GM19324 (cell line): ENCODE data around the gene COX6B1.
"Not testable (repeated sequence)": the region's sequence is repeated elsewhere in the genome, so short reads cannot be mapped to it uniquely, and the experiment has no call there.

Experiments
- ATAC-seq: cut with Tn5 transposase; IDR thresholded peaks from one replicate; pipeline ENCODE4 v1.9.1; 2021; ENCODE audit warnings: mild to moderate bottlenecking, moderate library complexity; ENCODE audit not compliant: unreplicated experiment, low FRiP score

COX6B1 gene

DNA sequence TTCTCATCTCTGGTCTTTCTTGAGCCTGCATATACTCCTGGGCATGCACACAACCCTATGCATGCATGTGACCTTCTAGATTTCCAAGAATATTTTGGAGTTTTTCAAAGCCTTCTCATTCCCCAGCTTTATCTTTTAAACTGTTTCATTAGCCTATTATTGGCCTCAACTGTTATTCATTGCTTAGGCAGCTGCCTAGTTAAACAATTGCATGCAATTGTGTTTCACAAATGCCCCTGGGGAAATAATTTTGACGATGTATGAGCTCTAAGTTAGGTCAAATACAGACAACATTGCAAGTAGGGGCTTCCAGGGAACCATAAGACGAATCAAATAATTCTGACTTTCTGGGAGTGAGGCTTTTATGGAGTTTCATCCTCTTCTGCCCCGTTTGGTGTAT is 15.9 kb downstream of the COX6B1 start:
- ATAC-seq = no peak

DNA sequence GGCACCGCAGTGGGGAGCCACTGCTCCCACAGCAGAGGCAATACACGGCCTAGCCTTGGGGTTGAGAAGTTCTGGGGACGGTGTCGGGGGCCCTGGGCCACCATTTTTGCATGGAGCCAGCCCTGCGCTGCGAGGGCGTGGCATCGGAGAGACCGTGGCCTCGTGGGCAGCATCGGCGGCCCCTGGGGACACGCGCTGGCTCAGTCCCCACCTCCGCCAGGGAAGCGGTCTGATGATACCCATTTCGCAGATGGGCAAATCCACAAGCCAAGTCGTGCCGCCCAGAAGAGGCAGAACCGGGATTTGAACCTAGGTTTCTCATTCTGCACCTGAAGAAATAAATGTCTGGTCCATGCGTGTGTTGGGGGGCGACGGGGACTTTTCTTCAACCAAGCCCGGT is 17.0 kb downstream of the COX6B1 start:
- ATAC-seq = no peak

DNA sequence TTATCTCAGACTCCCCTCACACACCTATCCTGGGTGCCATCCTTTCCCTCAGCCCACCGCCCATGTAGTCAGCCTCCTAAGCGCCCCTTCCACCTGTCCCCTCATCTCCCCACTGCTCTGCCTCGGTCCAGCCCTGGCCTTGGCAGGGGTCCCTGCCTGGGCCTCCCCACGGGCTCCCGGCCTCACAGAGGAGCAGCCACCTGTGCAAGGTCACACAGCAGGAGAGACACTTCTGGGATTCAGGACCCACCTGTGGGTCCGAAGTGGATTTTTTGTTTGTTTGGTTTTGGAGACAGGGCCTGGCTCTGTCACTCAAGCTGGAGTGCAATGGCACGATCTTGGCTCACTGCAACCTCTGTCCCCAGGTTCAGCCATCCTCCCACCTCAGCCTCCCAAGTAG is 17.5 kb downstream of the COX6B1 start:
- no peak for ATAC-seq

DNA sequence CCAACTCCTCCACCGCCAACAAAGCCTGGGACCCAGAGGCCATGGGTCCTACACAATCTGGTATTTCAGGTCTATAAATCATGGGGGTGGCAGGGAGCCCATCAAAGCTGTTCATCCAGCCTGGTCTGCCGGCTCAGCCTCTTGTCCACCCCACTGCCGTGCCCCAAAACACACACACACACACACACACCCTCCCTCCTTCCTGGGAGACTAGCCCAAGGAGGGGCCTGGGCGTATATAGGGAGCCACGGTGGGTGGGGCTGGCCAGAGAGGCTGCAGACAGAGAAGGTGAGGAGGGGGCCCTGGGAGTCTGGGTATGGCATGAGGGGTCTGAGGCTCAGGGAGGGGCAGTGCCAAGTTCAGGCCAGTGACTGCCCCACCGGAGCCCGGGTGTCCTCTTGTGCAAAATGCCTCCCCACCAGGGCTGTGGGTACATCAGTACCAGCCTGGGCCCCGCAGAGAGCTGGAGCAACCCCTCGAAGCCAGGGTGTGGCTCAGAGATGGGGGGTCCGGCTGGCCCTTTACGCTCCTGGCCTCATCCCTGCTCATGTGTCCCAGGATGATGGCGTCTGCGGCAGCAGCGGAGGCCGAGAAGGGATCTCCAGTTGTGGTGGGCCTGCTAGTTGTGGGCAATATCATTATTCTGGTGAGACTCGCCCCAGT is 18.3 kb downstream of the COX6B1 start, which contains the start of gene UPK1A:
Gene UPK1A, plus strand, starts transcription at position 267 of the 663 bp plus-strand sequence. Its CDS starts 296 bp downstream, at position 563.
- ATAC-seq = no peak

DNA sequence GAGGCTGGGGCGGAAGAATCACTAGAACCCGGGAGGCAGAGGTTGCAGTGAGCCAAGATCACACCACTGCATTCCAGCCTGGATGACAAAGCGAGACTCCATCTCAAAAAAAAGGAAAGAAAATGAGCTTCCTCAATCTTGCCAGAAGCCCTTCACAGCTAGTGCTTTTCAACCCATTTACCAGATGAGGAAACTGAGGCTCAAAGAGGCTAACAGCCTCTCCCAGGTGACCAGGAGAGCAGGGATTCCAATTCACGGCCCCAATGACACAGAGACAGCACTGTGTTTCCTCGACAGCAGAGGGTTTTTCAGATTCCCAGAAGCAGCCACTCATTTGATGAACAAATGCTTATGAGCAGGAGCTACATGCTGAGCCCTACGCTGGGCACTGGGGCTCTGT is 21.4 kb downstream of the COX6B1 start:
- ATAC-seq = no peak

DNA sequence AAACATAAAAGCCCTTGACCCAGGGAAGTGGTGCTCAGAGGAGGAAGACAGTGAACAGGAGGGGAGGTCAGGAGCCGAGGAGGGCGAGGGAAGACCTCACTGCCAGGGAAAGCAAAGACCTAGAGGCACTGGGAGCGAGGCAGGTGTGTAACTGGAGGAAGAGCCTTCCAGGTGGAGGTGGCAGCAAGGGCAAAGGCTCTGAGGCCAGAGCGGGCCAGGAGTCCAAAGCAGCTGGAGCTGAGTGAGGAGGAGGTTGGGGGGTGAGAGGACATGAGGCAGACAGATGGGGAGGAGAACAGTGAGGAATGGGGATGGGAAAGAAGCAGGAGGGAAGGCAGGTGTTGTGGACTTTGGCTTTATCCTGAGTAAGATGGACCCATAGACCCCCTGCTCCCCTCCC is 21.9 kb downstream of the COX6B1 start:
- no peak for ATAC-seq

DNA sequence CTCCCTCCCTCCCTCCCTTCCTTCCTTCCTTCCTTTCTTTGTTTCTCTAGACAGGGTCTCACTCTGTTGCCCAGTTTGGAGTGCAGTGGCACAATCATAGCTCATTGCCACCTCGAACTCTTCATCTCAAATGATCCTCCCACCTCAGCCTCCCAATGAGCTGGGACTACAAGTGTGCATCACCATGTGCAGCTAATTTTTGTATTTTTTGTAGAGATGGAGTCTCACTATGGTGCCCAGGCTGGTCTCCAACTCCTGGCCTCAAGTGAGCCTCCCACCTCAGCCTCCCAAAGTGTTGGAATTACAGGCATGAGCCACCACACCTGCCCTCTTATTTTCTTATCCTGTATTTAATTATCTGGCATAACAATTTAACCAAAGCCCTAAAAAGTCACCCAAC is 22.6 kb downstream of the COX6B1 start:
- ATAC-seq = no peak

DNA sequence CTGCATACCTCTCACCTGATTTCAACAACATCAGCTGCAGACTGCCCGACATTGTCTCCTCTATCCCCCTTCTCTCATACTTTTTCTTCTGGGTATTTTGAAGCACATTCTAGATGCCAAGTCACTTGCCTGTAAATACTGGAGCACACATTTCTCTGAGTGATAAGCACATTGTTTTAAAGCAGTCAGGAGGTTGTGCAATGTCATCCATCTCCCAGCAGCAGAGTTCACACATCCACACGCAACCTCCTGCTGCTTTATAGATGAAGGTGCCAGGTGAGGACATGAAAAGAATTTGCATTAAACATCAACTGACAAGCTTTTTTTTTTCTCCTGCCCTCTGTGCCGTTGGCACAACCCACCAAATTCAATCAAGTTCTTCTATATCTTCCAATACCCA is 23.7 kb downstream of the COX6B1 start:
- no peak for ATAC-seq

DNA sequence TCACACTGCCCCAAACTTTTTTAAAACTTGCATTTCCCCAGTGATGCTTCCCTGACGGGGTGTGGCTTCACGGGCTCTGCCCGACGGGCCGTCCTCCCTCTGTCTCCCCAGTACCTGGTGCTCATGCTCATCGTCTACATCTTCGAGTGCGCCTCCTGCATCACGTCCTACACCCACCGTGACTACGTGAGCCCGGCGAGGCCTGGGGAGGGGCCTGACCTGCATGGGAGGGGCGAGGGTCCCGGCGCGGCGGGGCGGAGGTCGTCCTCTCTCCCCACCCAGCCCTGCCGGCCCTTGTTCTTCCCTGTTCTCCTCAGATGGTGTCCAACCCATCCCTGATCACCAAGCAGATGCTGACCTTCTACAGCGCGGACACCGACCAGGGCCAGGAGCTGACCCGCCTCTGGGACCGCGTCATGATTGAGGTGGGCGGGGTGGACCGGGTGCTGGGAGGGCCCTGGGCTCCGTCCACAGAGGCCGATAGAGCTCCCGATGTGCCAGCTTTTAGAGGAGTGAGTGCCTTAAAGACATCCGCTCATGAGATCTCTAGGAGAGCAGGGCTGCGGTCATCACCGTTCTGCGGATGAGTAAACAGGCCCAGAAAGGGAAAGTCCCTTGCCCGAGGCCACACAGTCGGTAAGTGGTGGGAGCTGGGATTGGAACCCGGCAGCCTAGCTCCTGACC is 25.1 kb downstream of the COX6B1 start:
- no peak for ATAC-seq

DNA sequence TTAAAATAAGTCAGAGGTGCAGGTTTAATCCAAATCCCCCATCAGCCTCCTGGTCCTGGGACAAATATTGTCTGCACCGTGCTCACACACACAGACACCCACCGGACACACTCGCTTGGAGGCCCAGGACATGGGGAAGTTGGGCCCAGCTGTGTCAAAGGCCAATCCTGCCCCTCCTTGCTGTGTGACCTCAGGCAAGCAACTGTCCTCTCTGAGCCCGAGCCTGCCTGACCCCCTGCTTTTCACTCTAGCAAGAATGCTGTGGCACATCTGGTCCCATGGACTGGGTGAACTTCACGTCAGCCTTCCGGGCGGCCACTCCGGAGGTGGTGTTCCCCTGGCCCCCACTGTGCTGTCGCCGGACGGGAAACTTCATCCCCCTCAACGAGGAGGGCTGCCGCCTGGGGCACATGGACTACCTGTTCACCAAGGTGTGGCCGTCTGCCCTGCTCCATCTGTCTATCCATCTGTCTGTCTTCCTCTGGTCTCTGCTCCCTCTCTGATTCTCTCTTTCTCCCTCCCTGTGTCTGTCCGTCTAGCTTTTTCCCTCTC is 27.5 kb downstream of the COX6B1 start:
- ATAC-seq = no peak

DNA sequence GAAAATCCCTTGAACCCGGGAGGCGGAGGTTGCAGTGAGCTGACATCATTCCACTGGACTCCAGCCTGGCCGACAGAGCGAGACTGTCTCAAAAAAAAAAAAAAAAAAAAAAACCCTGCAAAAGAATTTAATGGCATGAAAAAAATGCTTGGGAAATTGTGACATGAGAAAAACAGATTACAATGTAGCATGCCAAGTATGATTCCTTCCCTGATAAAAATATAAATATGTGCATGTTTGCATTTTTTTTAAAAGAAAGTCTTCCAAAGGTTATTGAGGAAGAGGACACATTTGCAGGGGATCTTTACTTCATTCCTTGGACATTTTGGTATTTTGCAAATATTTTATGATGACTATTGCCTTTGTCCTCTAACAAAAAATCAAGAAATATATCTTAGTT is 41.7 kb downstream of the COX6B1 start:
- no peak for ATAC-seq

DNA sequence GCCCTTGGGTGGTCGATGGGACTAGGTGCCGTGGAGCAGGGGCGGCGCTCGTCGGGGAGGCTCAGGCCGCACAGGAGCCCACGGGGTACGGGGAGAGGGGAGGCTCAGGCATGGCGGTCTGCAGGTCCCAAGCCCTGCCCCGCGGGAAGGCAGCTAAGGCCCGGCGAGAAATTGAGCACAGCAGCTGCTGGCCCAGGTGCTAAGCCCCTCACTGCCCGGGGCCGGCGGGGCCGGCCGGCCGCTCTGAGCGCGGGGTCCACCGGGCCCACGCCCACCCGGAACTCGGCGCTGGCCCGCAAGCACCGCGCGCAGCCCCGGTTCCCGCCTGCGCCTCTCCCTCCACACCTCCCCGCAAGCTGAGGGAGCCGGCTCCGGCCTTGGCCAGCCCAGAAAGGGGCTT is 43.0 kb downstream of the COX6B1 start:
- ATAC-seq = not testable (repeated sequence)

DNA sequence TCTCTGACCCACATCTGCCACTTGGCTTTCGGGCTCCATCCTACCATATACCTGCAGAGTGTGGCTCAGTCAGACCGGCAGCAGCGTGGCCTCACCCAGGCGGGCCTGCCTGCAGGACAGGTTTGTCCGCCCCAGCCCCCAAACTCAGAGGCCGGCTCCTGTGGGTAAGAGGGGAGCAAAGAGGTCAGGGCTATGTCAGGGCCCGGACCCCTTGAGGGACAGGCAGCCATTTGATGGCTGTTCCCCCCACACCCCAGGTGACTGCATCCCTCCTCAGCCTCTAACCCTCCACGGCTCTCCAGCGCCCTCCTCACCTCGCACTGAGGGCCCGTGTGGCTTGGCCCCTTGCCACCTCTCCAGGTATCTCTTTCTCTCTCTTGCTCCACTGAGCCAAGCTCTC is 43.9 kb downstream of the COX6B1 start:
- ATAC-seq = no peak

DNA sequence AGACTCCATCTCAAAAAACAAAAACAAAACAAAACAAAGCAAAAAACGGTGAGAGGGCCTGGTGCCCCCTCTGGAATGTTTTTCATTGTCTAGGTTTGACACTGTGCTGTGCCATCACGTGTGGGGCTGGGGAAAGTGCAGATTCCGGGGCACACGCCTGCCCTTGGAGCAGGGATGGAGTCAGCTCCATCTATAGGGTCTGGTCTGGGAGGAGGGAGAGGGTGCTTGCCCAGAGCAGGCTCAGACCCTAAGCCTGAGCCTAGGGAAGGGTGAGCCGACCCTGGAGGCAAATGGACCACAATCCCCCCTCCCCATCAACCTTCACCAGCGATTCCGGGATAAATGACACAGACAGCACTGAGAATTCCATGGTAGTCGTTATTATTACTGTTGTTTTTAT is 45.3 kb downstream of the COX6B1 start:
- ATAC-seq = peak; percentile 21

DNA sequence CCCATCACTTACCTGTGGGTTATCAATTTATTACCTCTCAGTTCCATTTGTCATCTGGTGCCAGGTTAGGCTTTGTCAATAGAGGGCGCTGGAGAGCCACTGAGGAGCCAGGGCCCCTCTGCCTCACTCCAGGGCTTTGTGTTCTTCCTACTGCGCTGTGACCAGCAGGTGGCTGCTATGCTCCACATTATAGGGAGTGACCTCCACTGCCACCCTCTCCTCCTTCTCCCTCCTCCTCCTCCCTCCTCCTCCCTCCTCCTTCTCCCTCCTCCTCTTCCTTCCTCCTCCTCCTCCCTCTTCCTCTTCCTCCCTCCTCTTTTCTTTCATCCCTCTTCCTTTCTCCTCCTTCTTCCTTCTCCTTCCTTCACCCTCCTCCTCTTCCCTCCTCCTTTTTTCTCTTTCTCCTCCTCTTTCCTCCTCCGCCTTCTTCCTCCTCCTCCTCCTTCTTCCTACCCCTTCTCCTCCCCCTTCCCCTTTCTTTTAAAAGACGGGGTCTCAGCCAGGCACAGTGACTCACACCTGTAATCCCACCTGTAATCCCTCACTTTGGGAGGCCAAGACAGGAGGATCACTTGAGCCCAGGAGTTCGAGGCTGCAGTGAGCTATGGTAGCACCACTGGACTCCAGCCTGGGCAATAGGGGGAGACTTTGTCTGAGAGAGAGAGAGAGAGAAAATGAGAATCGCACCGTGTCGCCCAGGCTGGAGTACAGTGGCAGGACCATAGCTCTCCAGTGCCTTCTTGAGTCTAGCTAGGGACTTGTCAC is 45.9 kb downstream of the COX6B1 start:
- peak; percentile 68 for ATAC-seq

DNA sequence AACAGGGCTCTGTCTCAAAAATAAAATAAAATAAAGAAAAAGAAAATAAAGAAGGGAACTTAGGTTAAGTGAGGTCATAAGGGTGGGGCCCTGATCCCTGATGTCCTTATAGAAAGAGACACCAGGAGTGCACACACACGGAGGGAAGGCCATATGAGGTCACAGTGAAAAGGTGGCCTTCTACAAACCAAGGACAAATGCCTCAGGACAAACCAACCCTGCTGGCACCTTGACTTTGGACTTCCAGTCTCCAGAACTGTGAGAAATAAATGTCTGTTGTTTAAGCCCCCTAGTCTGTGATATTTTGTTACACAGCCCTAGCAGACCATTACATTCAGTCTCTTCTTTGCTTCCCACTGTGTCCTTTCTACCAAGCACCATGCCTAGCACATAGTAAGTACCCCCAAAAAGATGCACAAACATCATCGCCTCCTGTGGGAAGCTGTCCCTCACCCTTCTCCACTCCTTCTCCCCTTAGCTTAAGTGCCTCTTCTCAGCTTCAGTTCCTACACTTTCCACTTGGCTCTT is 47.8 kb downstream of the COX6B1 start:
- no peak for ATAC-seq

DNA sequence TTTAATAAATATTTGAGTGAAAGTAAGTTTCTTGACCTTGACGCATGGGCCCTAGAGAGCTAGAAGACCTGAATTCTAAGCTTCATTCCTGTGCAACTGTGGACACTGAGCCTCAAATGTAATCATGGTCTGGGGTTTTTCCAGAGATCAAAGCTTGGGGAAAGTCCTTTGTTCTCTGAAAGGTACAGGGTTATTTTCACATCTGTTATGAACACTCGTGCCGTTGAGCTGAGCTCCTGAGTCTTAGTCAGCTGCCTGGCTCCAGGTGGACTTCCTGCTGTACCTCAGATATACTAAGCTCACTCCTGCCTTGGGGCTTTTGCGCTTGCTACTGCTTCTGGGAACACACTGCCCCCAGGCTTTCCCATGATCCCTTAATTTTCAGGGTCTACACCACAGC is 48.7 kb downstream of the COX6B1 start:
- ATAC-seq = no peak

DNA sequence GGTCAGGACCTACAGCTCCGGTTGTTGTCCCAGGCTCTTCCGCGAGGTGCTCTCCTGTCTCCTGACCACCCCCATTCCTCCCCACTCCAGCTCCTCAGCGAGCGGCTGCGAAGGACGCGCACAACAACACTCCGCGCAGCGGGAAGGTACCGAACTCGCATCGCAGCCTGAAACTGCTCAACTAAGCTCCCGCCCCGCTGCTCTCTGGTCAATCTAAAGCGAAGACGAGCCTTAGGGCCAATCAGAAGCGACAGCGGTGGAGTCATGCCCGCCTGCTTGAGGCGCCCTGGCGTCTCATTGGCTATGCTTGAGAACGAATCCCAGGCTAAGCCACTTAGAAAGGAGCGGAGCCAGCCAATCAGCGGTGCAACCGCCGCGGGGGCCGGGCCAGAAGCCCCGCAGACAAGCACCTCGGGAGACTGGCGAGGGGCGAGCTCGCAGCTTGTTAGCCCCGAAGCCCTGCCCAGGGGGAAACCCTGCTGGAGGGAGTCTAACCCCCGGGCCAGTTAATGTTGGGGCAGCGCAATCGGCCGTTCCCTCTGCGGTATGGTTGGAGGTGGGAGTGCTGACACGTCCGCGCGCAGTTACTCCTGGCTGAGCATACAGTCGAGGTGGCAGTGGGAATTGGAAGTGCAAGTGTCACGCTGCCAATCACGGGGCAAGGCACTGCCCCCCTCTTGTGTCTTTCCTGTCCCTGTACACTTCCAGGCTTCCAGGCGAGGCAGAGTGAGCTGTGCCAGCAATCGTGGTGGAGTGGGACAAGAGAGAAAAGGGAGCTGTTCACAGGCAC is 54.3 kb downstream of the COX6B1 start:
- ATAC-seq = peak; percentile 94

DNA sequence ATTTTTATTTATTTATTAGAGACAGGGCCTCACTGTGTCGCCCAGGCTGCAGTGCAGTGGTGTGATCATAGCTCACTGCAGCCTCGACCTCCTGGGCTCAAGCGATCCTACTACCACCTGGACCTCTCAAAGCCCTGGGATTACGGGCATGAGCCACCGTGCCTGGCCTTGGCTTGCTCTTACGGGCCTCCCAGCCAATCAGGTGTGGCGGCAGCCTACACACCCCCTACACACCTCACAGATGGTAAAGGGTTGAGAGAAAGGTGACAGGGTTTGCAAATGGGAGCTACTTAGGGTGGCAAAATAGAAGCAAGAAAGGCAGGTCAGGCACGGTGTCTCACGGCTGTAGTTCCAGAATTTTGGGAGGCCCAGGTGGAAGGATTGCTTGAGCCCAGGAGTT is 55.2 kb downstream of the COX6B1 start:
- no peak for ATAC-seq

DNA sequence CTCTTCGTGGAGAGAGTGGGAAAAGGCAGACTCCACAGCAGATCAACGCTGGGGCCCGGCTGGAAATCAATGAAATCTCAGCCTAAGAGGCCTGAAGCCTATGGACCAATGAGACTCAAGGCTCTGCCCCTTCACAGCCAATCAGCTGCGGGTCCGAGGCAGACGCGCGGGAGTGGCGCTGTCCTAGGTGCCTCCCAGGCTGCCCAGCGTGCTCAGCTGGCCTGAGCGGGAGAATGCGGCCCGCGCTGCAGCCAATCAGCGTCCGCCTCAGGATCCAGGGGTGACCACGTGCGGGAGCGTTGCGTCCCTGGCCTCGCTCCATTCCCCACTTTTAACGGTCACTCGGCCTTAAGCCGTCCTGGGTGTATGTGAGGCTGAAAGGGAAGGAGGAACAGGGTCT is 56.1 kb downstream of the COX6B1 start, which contains the start of gene ZBTB32:
Gene ZBTB32, plus strand, starts transcription at position 341 of the 400 bp plus-strand sequence. CDS start 10,069 bp downstream, outside the sequence.
- ATAC-seq = no peak
